Astrocyte (in vitro differentiated cells and primary cell): ENCODE results near the gene STAP2. TPM values are rescaled to one million over a fixed set of nuclear protein-coding genes. Genes with fewer than 3 reads are reported as not detected.
A peak's percentile ranks its signal among the peaks of the same experiment; 100 is the strongest.
"Not testable (repeated sequence)": the region's sequence is repeated elsewhere in the genome, so short reads cannot be mapped to it uniquely, and the experiment has no call there.

ENCODE experiments used
- DNase-seq: peaks from one replicate; pipeline ENCODE4 v3.0.0-alpha.2; 2010; ENCODE audit warnings: low read depth
- FAIRE-seq: peaks from 2 replicates; lab custom pipeline; 2011; peaks lifted over from hg19 to GRCh38; lab: Jason Lieb, UNC
- H2AFZ ChIP-seq: 2 replicates; pipeline ENCODE4 v1.6.0; 2012; ENCODE audit warnings: low read depth, low read length, inconsistent platforms
- H3K27ac ChIP-seq: 2 replicates; pipeline ENCODE4 v1.5.1; 2011; ENCODE audit warnings: low read depth, low read length, inconsistent platforms
- H3K27me3 ChIP-seq: 2 replicates; pipeline ENCODE4 v1.6.0; 2011; ENCODE audit warnings: low read length, inconsistent platforms; ENCODE audit not compliant: insufficient read depth
- H3K36me3 ChIP-seq: 2 replicates; pipeline ENCODE4 v1.5.1; 2011; ENCODE audit warnings: low read length, inconsistent platforms; ENCODE audit not compliant: insufficient read depth
- H3K4me1 ChIP-seq: 2 replicates; pipeline ENCODE4 v1.5.1; 2011; ENCODE audit warnings: low read length, inconsistent platforms; ENCODE audit not compliant: insufficient read depth
- H3K4me2 ChIP-seq: 2 replicates; pipeline ENCODE4 v1.6.0; 2012; ENCODE audit warnings: low read length, inconsistent platforms
- H3K4me3 ChIP-seq: 2 replicates; pipeline ENCODE4 v1.5.1; 2011; ENCODE audit warnings: low read depth, mild to moderate bottlenecking, low read length, inconsistent platforms; ENCODE audit not compliant: insufficient read depth
- H3K79me2 ChIP-seq: 2 replicates; pipeline ENCODE4 v1.6.0; 2012; ENCODE audit warnings: mild to moderate bottlenecking, low read length, inconsistent platforms; ENCODE audit not compliant: insufficient read depth
- H3K9ac ChIP-seq: 2 replicates; pipeline ENCODE4 v1.6.0; 2012; ENCODE audit warnings: mild to moderate bottlenecking, low read length, inconsistent platforms
- H3K9me3 ChIP-seq: 2 replicates; pipeline ENCODE4 v1.5.1; 2012; ENCODE audit warnings: low read depth, mild to moderate bottlenecking, low read length, inconsistent platforms; ENCODE audit not compliant: insufficient read depth
- H4K20me1 ChIP-seq: 2 replicates; pipeline ENCODE4 v1.6.0; 2012; ENCODE audit warnings: low read length, inconsistent platforms; ENCODE audit not compliant: insufficient read depth
- H3K27ac Mint-ChIP-seq: one replicate; pipeline ENCODE4 v1.8.0; 2021; ENCODE audit warnings: mild to moderate bottlenecking, mixed read lengths; ENCODE audit not compliant: unreplicated experiment
- H3K27me3 Mint-ChIP-seq: one replicate; pipeline ENCODE4 v1.8.0; 2021; ENCODE audit warnings: low read depth, mixed read lengths; ENCODE audit not compliant: unreplicated experiment
- H3K36me3 Mint-ChIP-seq: one replicate; pipeline ENCODE4 v1.8.0; 2021; ENCODE audit warnings: low read depth, mixed read lengths; ENCODE audit not compliant: unreplicated experiment
- H3K4me1 Mint-ChIP-seq: one replicate; pipeline ENCODE4 v1.8.0; 2021; ENCODE audit warnings: low read depth, mixed read lengths; ENCODE audit not compliant: unreplicated experiment
- H3K4me3 Mint-ChIP-seq: one replicate; pipeline ENCODE4 v1.8.0; 2021; ENCODE audit warnings: mild to moderate bottlenecking, moderate library complexity, mixed read lengths; ENCODE audit not compliant: unreplicated experiment
- H3K9me3 Mint-ChIP-seq: one replicate; pipeline ENCODE4 v1.8.0; 2021; ENCODE audit warnings: mild to moderate bottlenecking, mixed read lengths; ENCODE audit not compliant: unreplicated experiment
- CTCF ChIP-seq: IDR thresholded peaks from 2 replicates; pipeline ENCODE4 v1.5.1; 2011; ENCODE audit warnings: low read depth, mild to moderate bottlenecking, inconsistent platforms, low read length, moderate library complexity; ENCODE audit not compliant: insufficient read depth
- EZH2 ChIP-seq: IDR thresholded peaks from 2 replicates; pipeline ENCODE4 v1.6.1; 2012; ENCODE audit warnings: mild to moderate bottlenecking, low read length, inconsistent platforms; ENCODE audit not compliant: insufficient read depth
- total RNA-seq: library from RNA; stranded (reverse); gene quantifications from 2 replicates; pipeline ENCODE4 v1.2.1, GENCODE V29; 2021

The STAP2 gene
- total RNA-seq, 1 donor from 2014 or later: 5.3 TPM

GRCh38 chr19:4329858-4330257, 8.8 kb downstream of the STAP2 start:
- Mint-ChIP-seq H3K4me3 (no peak overlapping the region), H3K9me3 (no peaks in the 10 kb centered on the region), H3K27ac (no peak overlapping the region), H3K36me3 (peaks cover 5% of the 10 kb centered on the region), H3K27me3 (no peaks in the 10 kb centered on the region), H3K4me1 (peaks cover 2% of the 10 kb centered on the region)
- TF ChIP-seq EZH2: no peak
- TF ChIP-seq CTCF: no peak
- H2AFZ ChIP-seq: no peak overlapping the region
- DNase-seq (no peak), FAIRE-seq (no peak)
- no peaks in the 10 kb centered on the region for H4K20me1 ChIP-seq
- H3K27ac ChIP-seq: no peak overlapping the region
- no peak overlapping the region for H3K4me2 ChIP-seq
- H3K36me3 ChIP-seq: no peaks in the 10 kb centered on the region
- no peaks in the 10 kb centered on the region for H3K9me3 ChIP-seq
- H3K79me2 ChIP-seq: no peaks in the 10 kb centered on the region
- no peak overlapping the region for H3K9ac ChIP-seq
- no peaks in the 10 kb centered on the region for H3K27me3 ChIP-seq
- peaks cover 3% of the 10 kb centered on the region for H3K4me1 ChIP-seq
- no peak overlapping the region for H3K4me3 ChIP-seq

- FAIRE-seq, H3K9me3 Mint-ChIP-seq, H3K27ac Mint-ChIP-seq, H3K27me3 ChIP-seq, H3K27ac ChIP-seq, H3K36me3 ChIP-seq, H3K27me3 Mint-ChIP-seq, H3K4me1 ChIP-seq, H3K9me3 ChIP-seq, DNase-seq, H4K20me1 ChIP-seq, H3K4me1 Mint-ChIP-seq, H3K36me3 Mint-ChIP-seq, H3K79me2 ChIP-seq: not testable (repeated sequence)
- peak overlapping the region; percentile 85 for H2AFZ ChIP-seq
- peak overlapping the region; percentile 84 for H3K4me2 ChIP-seq
- peak overlapping the region; percentile 82 for H3K4me3 Mint-ChIP-seq
- H3K9ac ChIP-seq: peak overlapping the region; percentile 57
- peak overlapping the region; percentile 49 for H3K4me3 ChIP-seq
These were observed 9.5 kb downstream of the STAP2 start for GRCh38 chr19:4328991-4329681.

- Histone ChIP-seq H2AFZ (peak overlapping the region; percentile 85), H3K4me2 (peak overlapping the region; percentile 84), H3K27me3 (no peaks in the 10 kb centered on the region), H3K9me3 (no peaks in the 10 kb centered on the region), H3K79me2 (no peaks in the 10 kb centered on the region), H3K9ac (peak overlapping the region; percentile 57), H3K4me3 (peak overlapping the region; percentile 49), H3K27ac (no peak overlapping the region), H4K20me1 (no peaks in the 10 kb centered on the region), H3K4me1 (peaks cover 3% of the 10 kb centered on the region), H3K36me3 (no peaks in the 10 kb centered on the region)
- H3K27ac Mint-ChIP-seq: no peak overlapping the region
- peak; percentile 51 for DNase-seq
- H3K27me3 Mint-ChIP-seq: no peaks in the 10 kb centered on the region
- H3K36me3 Mint-ChIP-seq: peaks cover 3% of the 10 kb centered on the region
- TF ChIP-seq EZH2 (no peak), CTCF (no peak)
- peaks cover 2% of the 10 kb centered on the region for H3K4me1 Mint-ChIP-seq
- FAIRE-seq: no peak
- no peaks in the 10 kb centered on the region for H3K9me3 Mint-ChIP-seq
- H3K4me3 Mint-ChIP-seq: peak overlapping the region; percentile 82
These were observed 10.2 kb downstream of the STAP2 start for GRCh38 chr19:4328243-4328990.
